Stimulated activated CD4-positive, alpha-beta T cell treated with anti-CD3 and anti-CD28 coated beads, Interleukin-4, amount 100 ng/mL, for 1 hour (primary cell): Measurements from ENCODE around the gene MLF1.

Source experiments
- DNase-seq: peaks from one replicate; pipeline ENCODE4 v3.0.0-alpha.2; 2020

Gene MLF1

DNA sequence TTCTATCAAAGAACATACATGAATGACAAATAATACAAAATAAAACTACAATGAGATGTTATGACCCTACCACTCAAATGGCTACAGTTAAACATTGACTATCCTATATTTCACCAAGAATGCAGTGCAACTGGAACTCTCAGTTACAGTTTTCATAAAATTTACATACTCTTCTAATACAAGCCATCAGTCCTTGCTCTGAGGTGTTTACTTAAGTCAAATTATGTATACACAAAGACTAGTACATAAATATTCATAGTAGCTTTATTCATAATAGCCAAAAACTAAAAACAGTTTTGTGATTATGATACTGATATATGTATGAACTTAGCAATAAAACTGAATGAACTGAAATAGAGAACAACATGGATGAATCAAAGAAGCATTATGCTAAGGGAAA is 19.2 kb downstream of the MLF1 start:
- DNase-seq = no peak

DNA sequence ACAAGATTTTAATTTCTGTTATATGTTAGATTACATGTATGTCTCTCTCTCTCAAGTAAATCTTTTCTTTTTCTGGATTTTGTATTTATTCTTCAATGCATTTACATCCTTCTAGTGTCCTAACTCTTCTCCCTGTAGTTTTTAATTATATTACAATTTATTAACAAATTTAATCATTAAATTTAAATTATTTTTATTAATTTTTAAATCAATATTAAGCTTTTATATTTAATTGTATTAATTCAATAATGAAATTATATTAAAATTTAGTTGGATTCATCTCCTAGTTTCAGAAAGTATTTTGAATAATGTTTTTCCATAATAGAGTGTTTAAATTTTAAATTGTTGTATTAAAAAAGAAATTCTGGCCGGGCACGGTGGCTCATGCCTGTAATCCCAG is 29.8 kb downstream of the MLF1 start:
- no peak for DNase-seq

DNA sequence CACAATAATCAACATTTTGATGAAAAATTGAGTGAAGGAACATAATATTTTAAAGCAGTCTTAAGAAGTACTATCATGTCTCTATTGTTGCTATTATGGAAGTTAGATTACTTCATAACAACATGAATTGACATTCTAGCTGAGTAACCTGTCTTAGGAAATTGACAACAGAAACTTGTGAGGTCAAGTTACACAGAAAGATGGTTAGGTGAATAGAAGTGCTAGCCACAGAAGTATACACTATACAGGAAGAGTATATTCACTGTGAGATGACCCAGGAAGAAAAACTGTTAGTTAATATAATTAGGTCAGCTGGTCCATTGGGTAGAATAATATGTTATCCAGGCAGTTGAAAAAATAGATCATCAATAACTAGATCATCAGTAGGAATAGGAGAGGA is 31.2 kb downstream of the MLF1 start:
- DNase-seq = no peak

DNA sequence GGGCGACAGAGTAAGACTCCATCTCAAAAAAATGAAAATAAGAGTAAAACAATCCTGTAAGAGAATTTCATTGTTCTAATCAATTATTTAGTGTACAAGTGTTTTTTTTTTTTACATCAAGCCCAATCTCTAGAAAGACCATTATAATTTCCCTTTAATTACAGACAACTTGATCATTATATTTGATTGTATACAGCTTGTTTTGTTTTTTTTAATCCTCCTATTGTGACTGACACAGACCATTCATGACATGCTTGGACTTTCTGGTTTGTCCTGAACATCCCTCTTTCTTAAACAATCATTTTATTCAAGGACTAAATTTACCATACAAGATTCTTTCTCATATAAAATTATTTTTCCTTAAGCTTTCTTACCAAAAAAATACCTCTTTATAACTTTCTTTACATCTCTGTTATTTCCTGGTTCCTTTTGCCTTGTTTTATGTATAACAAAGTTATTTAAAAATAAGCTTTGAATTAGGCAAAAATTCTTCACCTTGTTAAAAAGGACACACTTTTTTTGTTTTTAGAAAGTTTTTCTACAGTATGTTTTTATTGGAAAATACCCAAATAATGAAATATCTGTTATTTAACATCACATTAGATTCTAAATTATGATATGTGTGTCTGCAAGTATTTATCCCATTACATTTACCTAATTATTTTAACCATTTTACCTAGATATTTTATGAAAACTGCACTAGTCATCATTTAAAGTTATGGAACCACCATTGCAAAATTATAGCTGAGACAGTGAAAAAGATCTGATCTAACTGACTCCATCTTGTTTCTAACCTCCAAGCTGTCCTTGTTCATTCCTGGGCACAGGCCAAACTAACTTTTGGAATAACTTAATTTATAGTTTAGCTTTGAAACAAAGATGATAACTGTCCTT is 47.2 kb downstream of the MLF1 start:
- DNase-seq = no peak

DNA sequence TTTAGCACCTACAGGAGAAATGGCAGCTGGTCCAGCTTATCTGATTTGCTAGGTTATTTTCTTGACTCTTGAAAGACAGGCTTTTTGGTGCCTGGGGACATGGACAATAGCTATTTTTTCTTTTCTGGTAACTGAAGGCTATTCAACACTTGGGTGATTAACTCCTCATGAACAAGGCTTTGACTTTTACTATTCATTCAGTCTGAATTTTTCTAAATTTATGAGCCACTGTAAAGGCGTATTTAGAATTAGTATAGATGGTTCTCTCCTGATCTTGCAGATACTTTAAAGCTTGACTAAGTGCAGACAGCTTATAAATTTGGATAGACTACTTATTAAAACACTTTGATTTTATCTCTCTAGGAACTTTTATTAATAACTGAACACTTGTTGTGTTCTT is 54.9 kb downstream of the MLF1 start:
- DNase-seq = no peak

DNA sequence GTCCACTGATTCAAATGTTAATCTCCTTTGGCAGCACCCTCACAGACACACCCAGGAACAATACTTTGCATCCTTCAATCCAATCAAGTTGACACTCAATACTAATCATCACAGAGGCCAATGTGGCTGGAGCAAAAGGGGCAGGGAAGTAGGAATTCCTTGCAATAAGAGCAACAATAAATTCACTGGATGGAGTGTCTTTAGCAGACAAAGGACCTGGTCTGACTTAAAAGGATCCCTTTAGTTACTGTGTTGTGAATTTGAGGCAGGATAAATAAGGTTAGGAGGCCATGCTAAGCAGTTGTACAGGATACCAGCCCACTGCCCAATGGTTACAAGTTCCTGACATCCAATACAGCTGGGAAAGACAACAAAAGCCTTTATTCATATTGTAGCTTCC is 61.0 kb downstream of the MLF1 start:
- no peak for DNase-seq

DNA sequence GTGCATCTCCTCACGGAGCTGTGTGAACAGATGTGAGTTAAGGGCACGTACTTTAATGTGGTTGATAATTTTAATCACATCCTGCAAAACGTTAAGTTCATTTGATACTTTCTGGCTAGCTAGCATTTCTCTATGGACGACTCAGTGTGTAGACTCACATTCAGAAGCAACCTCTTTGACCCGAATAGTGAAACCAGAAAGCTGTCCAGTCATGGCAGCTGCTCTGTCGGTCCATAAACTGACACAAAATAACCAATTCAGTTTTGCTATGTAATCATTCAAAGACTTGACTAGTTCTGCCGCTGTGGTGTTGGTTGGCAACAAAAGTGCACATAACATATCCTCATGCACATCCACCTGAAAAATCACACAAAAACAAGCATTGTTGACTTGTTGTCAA is 69.7 kb downstream of the MLF1 start:
- DNase-seq = no peak

DNA sequence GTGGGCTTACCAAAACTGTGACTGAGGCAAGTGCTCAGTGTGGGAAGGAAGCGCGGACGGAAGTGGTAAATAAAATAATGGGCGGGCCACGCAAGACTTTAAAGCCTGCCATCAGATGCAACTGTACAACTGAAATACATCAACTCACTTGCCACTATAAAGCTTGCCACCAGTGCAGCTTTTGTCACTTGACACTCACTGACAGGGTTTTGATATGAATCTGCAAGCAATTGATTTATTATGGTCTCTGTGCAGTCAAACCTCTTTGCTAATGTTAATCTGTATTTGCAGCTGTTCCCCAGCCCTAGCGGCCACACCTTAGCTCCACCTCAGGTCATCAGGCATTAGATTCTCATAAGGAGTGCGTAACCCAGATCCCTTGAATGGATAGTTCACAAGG is 71.0 kb downstream of the MLF1 start:
- no peak for DNase-seq

DNA sequence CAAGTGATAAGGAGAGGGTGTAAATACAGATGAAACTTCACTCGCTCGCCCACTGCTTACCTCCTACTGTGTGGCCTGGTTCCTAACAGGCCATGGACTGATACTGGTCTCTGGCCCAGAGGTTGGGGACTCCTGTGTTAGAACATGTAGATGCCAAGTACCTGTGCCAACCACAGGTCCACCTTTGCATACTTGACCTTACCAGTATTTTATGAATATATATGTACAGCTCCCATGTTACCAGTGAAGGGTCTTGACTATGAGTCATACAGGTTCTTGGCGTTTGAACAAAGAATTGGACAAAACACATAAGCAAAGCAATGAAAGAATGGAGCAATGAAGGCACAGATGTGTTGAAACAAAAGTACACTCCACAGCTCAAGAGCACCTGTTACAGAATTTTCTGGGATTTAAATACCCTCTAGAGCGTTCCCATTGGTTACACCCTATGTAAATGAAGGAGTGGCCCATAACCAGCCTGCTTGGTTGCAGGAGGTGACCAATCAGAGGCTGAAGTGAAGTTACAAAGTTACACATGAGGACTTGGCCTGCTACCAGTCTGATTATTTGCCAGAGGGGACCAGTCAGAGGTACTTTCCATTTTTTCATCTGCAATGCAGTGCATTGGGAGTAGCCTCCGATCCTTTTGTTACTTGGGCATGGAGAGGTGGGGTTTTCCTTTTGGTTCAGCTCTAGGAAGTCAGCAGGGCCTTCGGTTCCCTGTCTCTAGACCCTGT is 71.6 kb downstream of the MLF1 start:
- no peak for DNase-seq

DNA sequence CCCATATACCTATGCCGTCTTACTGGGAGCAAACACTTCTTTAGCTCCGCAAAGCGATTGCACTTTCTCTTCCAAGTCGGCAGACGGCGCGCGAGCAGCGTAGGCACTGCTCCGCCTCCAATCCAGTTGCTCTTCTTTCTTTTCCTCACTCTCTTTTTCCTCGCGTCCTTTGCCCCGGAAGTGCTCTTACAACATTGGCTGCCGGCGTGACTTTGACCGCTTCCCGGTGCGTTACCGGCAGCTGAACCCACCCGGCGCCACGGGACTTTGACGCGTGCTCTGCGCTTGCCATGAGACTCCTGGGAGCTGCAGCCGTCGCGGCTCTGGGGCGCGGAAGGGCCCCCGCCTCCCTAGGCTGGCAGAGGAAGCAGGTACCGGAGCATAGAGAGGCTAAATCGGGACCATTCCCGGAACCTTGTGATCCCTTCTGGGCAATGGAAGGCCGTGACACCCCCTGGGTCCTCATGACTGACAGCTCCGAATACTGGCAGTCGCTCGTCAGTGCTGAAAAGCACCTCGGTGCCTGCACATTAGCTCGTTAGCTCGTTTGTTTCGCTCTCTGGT is 73.4 kb downstream of the MLF1 start, which contains the start of gene GFM1:
GFM1 (plus strand) TSS at position 183 of the 564 bp plus-strand sequence; CDS start at position 291, 108 bp downstream.
- DNase-seq = peak; percentile 89

DNA sequence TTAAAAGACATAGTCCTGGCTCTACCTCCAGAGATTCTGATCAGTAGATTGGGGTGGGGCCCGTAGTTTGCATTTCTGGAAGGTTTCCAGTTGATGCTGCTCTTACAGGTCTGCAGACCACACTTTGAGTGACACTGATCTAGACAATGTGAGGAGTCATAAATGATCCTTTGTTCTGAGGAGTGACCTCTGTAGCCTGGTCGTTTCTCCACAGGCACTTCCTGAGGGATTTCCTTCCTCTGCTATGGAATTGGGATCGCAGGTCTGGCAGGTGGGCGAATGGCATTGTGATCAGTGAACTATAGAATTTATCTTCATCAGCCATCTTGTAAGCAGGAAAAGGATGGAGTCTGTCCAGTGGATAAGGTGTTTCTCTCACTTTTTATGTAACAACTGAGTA is 78.8 kb downstream of the MLF1 start:
- DNase-seq = no peak

DNA sequence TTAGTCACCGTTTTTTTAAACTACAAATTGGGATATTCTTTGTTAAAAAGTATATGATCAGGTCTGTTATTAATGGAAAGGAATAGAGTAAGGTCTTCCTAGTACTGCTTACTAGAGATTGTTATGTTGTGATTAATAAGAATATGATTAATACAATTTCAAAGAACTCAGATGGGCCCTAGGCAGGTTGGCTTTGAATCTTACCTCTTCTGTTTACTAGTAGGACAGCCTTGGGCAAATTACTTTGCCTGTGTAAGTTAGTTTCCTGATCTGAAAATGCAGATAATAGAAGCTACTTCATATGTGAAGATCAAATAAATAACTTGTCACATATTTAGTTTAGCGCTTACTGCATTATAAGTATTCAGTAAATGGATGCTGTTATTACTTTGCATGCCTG is 80.2 kb downstream of the MLF1 start:
- DNase-seq = no peak

DNA sequence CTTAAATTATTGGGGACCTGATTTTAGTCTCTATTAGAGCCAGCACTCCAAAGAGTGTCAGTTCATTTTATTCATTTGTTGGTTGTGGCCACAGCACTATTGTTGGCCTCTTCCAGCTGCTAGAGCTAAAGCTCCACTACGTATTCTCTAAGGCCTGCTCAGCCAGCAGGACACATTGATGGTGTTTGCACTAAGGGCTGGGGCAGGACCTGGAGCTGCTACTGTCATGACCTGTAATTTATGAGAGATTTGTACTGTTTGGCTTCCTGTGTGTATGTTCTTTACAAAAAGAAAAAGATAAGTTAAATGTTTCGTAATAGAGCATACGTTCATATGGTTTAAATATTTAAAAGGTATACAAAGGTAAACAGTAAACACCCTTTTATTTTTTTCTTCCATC is 81.5 kb downstream of the MLF1 start:
- DNase-seq = no peak
